Karpas-422 (cell line): Measurements from ENCODE around the gene GLIS2. TPM values are rescaled to one million over a fixed set of nuclear protein-coding genes. Genes with fewer than 3 reads are reported as not detected.
A peak's percentile ranks its signal among the peaks of the same experiment; 100 is the strongest.

Source experiments
- DNase-seq: peaks from one replicate; pipeline ENCODE4 v3.0.0-alpha.2; 2015
- H2AFZ ChIP-seq: fragments of 200-600 bp; sonication (generic); 2 replicates; pipeline ENCODE4 v1.6.1; 2014; ENCODE audit warnings: antibody characterized with exemption, low read length, mixed read lengths
- H3K27ac ChIP-seq: fragments of 200-600 bp; sonication (generic); 2 replicates; pipeline ENCODE4 v1.5.1; 2014; ENCODE audit warnings: mild to moderate bottlenecking, low read length, moderate library complexity
- H3K27me3 ChIP-seq: fragments of 200-600 bp; sonication (generic); 2 replicates; pipeline ENCODE4 v1.6.1; 2014; ENCODE audit warnings: low read length, mixed read lengths
- H3K36me3 ChIP-seq: fragments of 200-600 bp; sonication (generic); 2 replicates; pipeline ENCODE4 v1.6.1; 2014; ENCODE audit warnings: low read length, mixed read lengths; ENCODE audit not compliant: insufficient read depth
- H3K4me1 ChIP-seq: fragments of 200-600 bp; sonication (generic); 2 replicates; pipeline ENCODE4 v1.6.1; 2014; ENCODE audit warnings: mild to moderate bottlenecking, low read length, mixed read lengths
- H3K4me2 ChIP-seq: fragments of 200-600 bp; sonication (generic); 2 replicates; pipeline ENCODE4 v1.6.1; 2014; ENCODE audit warnings: low read length, low read depth, mild to moderate bottlenecking; ENCODE audit not compliant: poor library complexity, severe bottlenecking
- H3K4me3 ChIP-seq: fragments of 200-600 bp; sonication (generic); 2 replicates; pipeline ENCODE4 v1.5.1; 2014; ENCODE audit warnings: mild to moderate bottlenecking, antibody characterized with exemption, low read length, mixed read lengths
- H3K79me2 ChIP-seq: fragments of 200-600 bp; sonication (generic); 2 replicates; pipeline ENCODE4 v1.6.1; 2014; ENCODE audit warnings: mild to moderate bottlenecking, low read length, mixed read lengths
- H3K9ac ChIP-seq: fragments of 200-600 bp; sonication (generic); 2 replicates; pipeline ENCODE4 v1.6.0; 2014; ENCODE audit warnings: low read length
- H3K9me2 ChIP-seq: fragments of 200-600 bp; sonication (generic), shearing (Covaris generic); replicated peaks from 2 replicates; pipeline ENCODE4 v1.6.0; 2014; ENCODE audit warnings: mild to moderate bottlenecking, low read length, moderate library complexity; ENCODE audit not compliant: insufficient read depth
- H3K9me3 ChIP-seq: fragments of 300-700, 200-600 bp; sonication (generic); 2 replicates; pipeline ENCODE4 v1.6.1; 2014; ENCODE audit warnings: low read length, mixed read lengths
- H4K20me1 ChIP-seq: fragments of 200-600 bp; sonication (generic); 2 replicates; pipeline ENCODE4 v1.6.1; 2014; ENCODE audit warnings: mild to moderate bottlenecking, antibody characterized with exemption, low read length, low read depth; ENCODE audit not compliant: insufficient read depth
- total RNA-seq: library from RNA; depleted of rRNA; stranded (reverse); fragments of >200 nt; shearing (Covaris generic); gene quantifications from 2 replicates; pipeline ENCODE4 v1.2.3, GENCODE V29; 2014; ENCODE audit warnings: low replicate concordance

Gene GLIS2
- total RNA-seq, 1 experiment from 2014 or later = not detected

DNA sequence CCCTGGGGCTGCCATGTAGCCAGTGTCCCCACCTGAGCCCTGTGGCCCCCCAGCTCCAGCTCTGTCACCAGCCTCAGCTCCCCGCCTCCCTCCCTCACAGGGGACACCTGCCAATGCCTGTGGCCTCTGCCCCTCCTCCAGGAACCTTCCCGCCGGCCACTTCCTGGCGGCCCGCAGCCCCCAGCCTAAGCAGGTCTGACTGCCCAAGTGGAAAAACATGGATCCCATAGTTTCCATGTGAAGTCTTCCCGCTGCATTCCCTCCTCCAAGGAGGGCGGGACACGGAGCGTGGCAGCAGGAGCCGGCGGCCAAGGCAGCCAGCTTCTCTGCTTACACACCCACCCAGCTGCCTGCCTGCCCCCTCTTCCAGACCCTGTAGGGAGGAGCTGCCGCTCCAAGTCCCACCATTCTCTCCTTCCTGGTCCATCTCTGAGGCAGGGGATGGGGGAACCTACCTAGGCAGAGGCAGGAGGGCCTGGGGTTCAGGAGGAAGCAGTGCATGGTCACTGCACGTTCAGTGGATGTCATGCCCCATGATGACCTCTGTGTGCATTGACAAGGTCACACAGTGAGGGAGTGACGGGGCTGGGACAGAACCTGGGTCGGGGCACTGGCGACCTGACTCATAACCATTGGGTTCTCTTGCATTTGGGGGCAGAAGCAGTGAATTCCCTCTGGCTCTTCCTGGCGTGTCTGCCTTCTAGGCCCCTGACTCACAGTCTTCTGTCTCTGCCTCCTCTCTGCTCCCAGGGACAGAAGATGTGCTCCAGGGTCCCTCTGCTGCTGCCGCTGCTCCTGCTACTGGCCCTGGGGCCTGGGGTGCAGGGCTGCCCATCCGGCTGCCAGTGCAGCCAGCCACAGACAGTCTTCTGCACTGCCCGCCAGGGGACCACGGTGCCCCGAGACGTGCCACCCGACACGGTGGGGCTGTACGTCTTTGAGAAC is 64.5 kb downstream of the GLIS2 start:
- Histone ChIP-seq H3K36me3 (no peaks in the 10 kb centered on the region), H3K9ac (no peak overlapping the region), H3K9me3 (no peaks in the 10 kb centered on the region), H3K27ac (no peak overlapping the region), H4K20me1 (peaks cover 35% of the 10 kb centered on the region; the same call in 1 of the 2 replicates), H3K4me3 (no peak overlapping the region), H3K4me2 (no peak overlapping the region), H3K27me3 (no peaks in the 10 kb centered on the region), H3K79me2 (no peaks in the 10 kb centered on the region), H3K4me1 (peaks cover 7% of the 10 kb centered on the region; the same call in 1 of the 2 replicates), H3K9me2 (no peaks in the 10 kb centered on the region), H2AFZ (no peak overlapping the region)
- DNase-seq = no peak

DNA sequence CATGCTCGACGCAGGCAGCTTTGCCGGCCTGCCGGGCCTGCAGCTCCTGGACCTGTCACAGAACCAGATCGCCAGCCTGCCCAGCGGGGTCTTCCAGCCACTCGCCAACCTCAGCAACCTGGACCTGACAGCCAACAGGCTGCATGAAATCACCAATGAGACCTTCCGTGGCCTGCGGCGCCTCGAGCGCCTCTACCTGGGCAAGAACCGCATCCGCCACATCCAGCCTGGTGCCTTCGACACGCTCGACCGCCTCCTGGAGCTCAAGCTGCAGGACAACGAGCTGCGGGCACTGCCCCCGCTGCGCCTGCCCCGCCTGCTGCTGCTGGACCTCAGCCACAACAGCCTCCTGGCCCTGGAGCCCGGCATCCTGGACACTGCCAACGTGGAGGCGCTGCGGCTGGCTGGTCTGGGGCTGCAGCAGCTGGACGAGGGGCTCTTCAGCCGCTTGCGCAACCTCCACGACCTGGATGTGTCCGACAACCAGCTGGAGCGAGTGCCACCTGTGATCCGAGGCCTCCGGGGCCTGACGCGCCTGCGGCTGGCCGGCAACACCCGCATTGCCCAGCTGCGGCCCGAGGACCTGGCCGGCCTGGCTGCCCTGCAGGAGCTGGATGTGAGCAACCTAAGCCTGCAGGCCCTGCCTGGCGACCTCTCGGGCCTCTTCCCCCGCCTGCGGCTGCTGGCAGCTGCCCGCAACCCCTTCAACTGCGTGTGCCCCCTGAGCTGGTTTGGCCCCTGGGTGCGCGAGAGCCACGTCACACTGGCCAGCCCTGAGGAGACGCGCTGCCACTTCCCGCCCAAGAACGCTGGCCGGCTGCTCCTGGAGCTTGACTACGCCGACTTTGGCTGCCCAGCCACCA is 65.4 kb downstream of the GLIS2 start:
- Histone ChIP-seq H2AFZ (no peak overlapping the region), H3K4me1 (peaks cover 7% of the 10 kb centered on the region; the same call in 1 of the 2 replicates), H3K4me3 (no peak overlapping the region), H3K9me3 (no peaks in the 10 kb centered on the region), H3K79me2 (no peaks in the 10 kb centered on the region), H3K4me2 (no peak overlapping the region), H3K9ac (no peak overlapping the region), H3K9me2 (no peaks in the 10 kb centered on the region), H3K36me3 (no peaks in the 10 kb centered on the region), H3K27ac (no peak overlapping the region), H4K20me1 (peaks cover 27% of the 10 kb centered on the region; the same call in 1 of the 2 replicates), H3K27me3 (no peaks in the 10 kb centered on the region)
- DNase-seq = no peak

DNA sequence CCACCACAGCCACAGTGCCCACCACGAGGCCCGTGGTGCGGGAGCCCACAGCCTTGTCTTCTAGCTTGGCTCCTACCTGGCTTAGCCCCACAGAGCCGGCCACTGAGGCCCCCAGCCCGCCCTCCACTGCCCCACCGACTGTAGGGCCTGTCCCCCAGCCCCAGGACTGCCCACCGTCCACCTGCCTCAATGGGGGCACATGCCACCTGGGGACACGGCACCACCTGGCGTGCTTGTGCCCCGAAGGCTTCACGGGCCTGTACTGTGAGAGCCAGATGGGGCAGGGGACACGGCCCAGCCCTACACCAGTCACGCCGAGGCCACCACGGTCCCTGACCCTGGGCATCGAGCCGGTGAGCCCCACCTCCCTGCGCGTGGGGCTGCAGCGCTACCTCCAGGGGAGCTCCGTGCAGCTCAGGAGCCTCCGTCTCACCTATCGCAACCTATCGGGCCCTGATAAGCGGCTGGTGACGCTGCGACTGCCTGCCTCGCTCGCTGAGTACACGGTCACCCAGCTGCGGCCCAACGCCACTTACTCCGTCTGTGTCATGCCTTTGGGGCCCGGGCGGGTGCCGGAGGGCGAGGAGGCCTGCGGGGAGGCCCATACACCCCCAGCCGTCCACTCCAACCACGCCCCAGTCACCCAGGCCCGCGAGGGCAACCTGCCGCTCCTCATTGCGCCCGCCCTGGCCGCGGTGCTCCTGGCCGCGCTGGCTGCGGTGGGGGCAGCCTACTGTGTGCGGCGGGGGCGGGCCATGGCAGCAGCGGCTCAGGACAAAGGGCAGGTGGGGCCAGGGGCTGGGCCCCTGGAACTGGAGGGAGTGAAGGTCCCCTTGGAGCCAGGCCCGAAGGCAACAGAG is 66.3 kb downstream of the GLIS2 start:
- no peaks in the 10 kb centered on the region for H3K9me2 ChIP-seq
- H3K36me3 ChIP-seq = no peaks in the 10 kb centered on the region
- H3K27me3 ChIP-seq = no peaks in the 10 kb centered on the region
- DNase-seq = no peak
- H3K27ac ChIP-seq = no peak overlapping the region
- H3K9ac ChIP-seq = no peak overlapping the region
- no peak overlapping the region for H3K4me2 ChIP-seq
- H3K4me3 ChIP-seq = no peak overlapping the region
- H3K4me1 ChIP-seq = peaks cover 7% of the 10 kb centered on the region; the same call in 1 of the 2 replicates
- H4K20me1 ChIP-seq = peaks cover 24% of the 10 kb centered on the region; the same call in 1 of the 2 replicates
- no peaks in the 10 kb centered on the region for H3K79me2 ChIP-seq
- H2AFZ ChIP-seq = no peak overlapping the region
- no peaks in the 10 kb centered on the region for H3K9me3 ChIP-seq

DNA sequence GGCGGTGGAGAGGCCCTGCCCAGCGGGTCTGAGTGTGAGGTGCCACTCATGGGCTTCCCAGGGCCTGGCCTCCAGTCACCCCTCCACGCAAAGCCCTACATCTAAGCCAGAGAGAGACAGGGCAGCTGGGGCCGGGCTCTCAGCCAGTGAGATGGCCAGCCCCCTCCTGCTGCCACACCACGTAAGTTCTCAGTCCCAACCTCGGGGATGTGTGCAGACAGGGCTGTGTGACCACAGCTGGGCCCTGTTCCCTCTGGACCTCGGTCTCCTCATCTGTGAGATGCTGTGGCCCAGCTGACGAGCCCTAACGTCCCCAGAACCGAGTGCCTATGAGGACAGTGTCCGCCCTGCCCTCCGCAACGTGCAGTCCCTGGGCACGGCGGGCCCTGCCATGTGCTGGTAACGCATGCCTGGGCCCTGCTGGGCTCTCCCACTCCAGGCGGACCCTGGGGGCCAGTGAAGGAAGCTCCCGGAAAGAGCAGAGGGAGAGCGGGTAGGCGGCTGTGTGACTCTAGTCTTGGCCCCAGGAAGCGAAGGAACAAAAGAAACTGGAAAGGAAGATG is 67.0 kb downstream of the GLIS2 start:
- Histone ChIP-seq H4K20me1 (peaks cover 24% of the 10 kb centered on the region; the same call in 1 of the 2 replicates), H3K36me3 (no peaks in the 10 kb centered on the region), H2AFZ (no peak overlapping the region), H3K4me2 (no peak overlapping the region), H3K9me2 (no peaks in the 10 kb centered on the region), H3K27ac (no peak overlapping the region), H3K27me3 (no peaks in the 10 kb centered on the region), H3K4me1 (peaks cover 7% of the 10 kb centered on the region; the same call in 1 of the 2 replicates), H3K9me3 (no peaks in the 10 kb centered on the region), H3K79me2 (no peaks in the 10 kb centered on the region), H3K9ac (no peak overlapping the region), H3K4me3 (no peak overlapping the region)
- DNase-seq = no peak

DNA sequence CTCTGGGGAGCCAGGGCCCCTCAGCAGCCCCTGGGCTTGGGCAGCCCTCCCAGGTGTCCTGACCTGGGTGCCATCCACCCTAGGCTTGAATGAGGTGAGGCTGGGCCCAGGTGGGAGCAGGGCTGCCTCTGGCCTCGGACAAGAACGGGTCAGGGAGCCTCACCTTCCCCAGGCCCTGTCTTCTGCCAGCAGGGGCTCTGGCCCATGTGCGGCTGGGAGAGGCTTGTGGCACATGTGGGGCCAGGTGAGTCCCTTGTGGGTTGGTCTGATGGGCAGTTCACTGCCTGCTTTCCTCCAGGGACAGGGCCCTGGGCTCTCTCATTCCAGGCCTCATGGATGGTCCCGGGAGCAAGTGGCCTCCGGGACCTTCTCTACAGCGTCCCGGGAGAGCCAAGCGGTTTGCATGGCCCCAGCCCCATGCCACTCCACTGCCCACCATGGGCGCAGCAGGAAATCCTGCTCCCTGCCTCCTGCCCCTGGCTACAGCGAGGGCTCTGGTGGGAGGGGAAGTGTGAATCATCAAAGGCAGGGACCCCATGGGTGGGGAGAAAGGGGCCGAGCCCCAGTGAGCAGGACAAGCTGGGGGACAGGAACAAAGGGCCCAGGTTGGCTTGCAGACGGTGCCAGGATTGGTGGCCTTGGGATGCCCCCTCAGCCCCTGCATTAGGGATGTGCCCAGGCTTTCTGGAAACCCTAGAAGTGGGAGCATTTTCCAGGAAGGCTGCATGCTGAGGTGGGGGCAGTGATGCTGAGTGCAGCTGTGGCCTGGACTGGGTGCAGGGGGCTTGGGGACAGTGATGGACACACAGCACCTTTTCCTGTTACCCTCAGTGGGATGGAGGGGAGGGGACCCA is 68.0 kb downstream of the GLIS2 start:
- no peak overlapping the region for H3K4me2 ChIP-seq
- no peaks in the 10 kb centered on the region for H3K9me2 ChIP-seq
- peaks cover 15% of the 10 kb centered on the region; the same call in 1 of the 2 replicates for H4K20me1 ChIP-seq
- H3K4me1 ChIP-seq = peaks cover 7% of the 10 kb centered on the region; the same call in 1 of the 2 replicates
- H3K79me2 ChIP-seq = no peaks in the 10 kb centered on the region
- H3K27me3 ChIP-seq = no peaks in the 10 kb centered on the region
- H3K9me3 ChIP-seq = no peaks in the 10 kb centered on the region
- H2AFZ ChIP-seq = no peak overlapping the region
- H3K9ac ChIP-seq = no peak overlapping the region
- no peaks in the 10 kb centered on the region for H3K36me3 ChIP-seq
- H3K27ac ChIP-seq = 0 out of 2 replicates have a peak overlapping the region, but pooled peaks have one; percentile 13
- peak; percentile 47 for DNase-seq
- H3K4me3 ChIP-seq = no peak overlapping the region

DNA sequence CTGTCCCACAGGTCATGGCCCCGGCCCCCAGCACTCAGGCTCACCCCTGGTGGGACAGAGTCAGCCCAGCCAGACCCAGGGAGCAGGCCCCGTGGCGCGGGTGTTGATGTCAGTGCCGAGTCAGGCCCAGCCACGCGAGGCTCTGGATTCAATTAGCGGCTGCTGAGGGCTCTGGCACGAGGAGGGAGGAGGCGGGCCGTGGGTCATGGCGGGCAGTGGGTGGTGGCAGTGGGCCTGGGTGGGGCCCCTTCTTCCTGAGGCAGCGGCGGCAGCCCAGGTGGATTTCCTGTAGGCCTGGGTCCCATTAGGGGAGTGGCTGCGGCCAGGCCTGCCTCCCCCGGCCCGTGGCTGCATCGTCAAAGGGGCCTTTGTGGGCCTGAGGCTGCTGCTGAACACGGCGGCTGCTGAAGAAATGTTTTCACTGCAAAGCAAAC is 68.7 kb downstream of the GLIS2 start:
- Histone ChIP-seq H3K79me2 (no peaks in the 10 kb centered on the region), H2AFZ (no peak overlapping the region), H3K9ac (no peak overlapping the region), H3K9me3 (no peaks in the 10 kb centered on the region), H3K4me1 (peaks cover 7% of the 10 kb centered on the region; the same call in 1 of the 2 replicates), H3K4me3 (no peak overlapping the region), H3K27me3 (no peaks in the 10 kb centered on the region), H3K4me2 (no peak overlapping the region), H3K27ac (no peak overlapping the region), H3K36me3 (no peaks in the 10 kb centered on the region), H3K9me2 (no peaks in the 10 kb centered on the region), H4K20me1 (peaks cover 8% of the 10 kb centered on the region; the same call in 1 of the 2 replicates)
- no peak for DNase-seq
